Mammary microvascular endothelial cell (primary cell): ENCODE results near the gene CDCA7L. TPM values are rescaled to one million over a fixed set of nuclear protein-coding genes. Genes with fewer than 3 reads are reported as not detected.

Source experiments
- total RNA-seq: library from RNA; depleted of rRNA; stranded (reverse); fragments of >200 nt; gene quantifications from 2 replicates; pipeline ENCODE4 v1.2.3, GENCODE V29; 2015

CDCA7L gene
- 28.4 and 33.1 TPM in 2 replicates for total RNA-seq

DNA sequence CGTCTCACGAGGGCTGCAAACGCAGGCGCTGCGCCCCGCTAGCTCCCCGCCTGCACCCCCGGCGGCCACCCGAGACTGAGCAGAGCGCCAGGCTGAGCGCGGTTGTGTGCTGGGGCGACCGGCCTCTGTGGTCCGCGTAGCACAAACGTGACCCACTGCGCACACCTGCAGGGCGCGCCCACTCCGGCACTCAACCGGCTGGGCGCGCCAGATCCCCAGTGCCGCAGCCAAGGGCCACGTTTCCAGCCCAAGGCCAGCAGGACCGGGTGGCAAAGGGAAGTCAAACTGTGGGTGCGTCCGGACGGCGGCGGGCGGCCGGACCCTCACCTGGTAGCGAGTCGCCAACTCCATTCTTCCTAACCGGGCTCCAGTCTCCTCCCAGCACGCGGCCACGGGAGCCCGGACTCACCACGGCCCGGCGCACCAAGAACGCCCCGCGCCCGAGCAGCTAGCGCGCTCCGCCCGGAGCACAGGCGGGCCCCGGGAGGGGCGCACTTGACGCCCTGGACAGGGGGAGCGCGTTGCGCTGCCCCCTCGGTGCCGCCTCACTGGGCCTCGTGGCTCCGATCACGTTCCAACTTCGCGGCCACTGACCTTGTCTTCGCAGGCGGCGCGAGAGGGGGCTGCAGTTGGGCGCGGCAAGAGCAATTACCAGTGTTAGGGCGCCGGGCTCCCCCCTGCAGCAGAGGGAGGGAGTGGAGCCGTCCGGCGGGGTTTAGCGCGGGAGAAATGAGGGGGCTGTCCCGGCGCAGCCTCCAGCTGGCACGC, at the start of gene CDCA7L:
Gene CDCA7L (minus strand): TSS at position 446 of the 768 bp plus-strand sequence. CDS start 95 bp downstream, at position 351.

